Lung (tissue), 12 donors: ENCODE measurements around the gene CELA3B. TPM values are rescaled to one million over a fixed set of nuclear protein-coding genes. Genes with fewer than 3 reads are reported as not detected.
A peak's percentile ranks its signal among the peaks of the same experiment; 100 is the strongest.

Source experiments
- ATAC-seq: fragments of 200-7000 bp; cut with Tn5 transposase; one replicate; pipeline ENCODE4 v1.9.1; 2020; ENCODE audit warnings: moderate number of reproducible peaks; ENCODE audit not compliant: insufficient read depth, low FRiP score
- DNase-seq, 3 donors: peaks; one replicate each; pipeline ENCODE4 v3.0.0-alpha.2; 2013 to 2017
- H3K27ac ChIP-seq, 2 donors: one replicate each; pipeline ENCODE4 v1.5.1; 2013; ENCODE audit warnings: mild to moderate bottlenecking in 2 of 2, moderate library complexity in 2 of 2, control low read depth in 1 of 2, inconsistent platforms in 1 of 2, low read depth in 1 of 2, low read length in 1 of 2
- H3K27me3 ChIP-seq, 3 donors: one replicate each; pipeline ENCODE4 v1.5.1; 2013; ENCODE audit warnings: low read length in 2 of 3; ENCODE audit not compliant: control insufficient read depth in 3 of 3, insufficient read depth in 3 of 3
- H3K36me3 ChIP-seq, 4 donors: one replicate each; pipeline ENCODE4 v1.5.1; 2013; ENCODE audit warnings: low read length in 4 of 4, mild to moderate bottlenecking in 1 of 4, moderate library complexity in 1 of 4; ENCODE audit not compliant: control insufficient read depth in 4 of 4, insufficient read depth in 4 of 4
- H3K4me1 ChIP-seq, 5 donors: one replicate each; pipeline ENCODE4 v1.5.1; 2013; ENCODE audit warnings: low read length in 5 of 5, mild to moderate bottlenecking in 2 of 5, moderate library complexity in 1 of 5; ENCODE audit not compliant: control insufficient read depth in 5 of 5, insufficient read depth in 5 of 5
- H3K4me3 ChIP-seq: one replicate; pipeline ENCODE4 v1.5.1; 2013; ENCODE audit warnings: mild to moderate bottlenecking, control low read depth, moderate library complexity
- H3K9ac ChIP-seq, 2 donors: one replicate each; pipeline ENCODE4 v1.5.1; 2013; ENCODE audit warnings: low read length in 2 of 2, control low read depth in 1 of 2; ENCODE audit not compliant: insufficient read depth in 1 of 2
- H3K9me3 ChIP-seq, 4 donors: one replicate each; pipeline ENCODE4 v1.5.1; 2013; ENCODE audit warnings: low read length in 3 of 4, mild to moderate bottlenecking in 1 of 4, moderate library complexity in 1 of 4; ENCODE audit not compliant: control insufficient read depth in 4 of 4, insufficient read depth in 3 of 4
- WGBS, 2 donors: extraction: QIAGEN DNeasy Blood & Tissue Kit; methylation state at CpG; one replicate each; pipeline ENCODE4 v1.1.7; 2013; 5-methylcytosine and 5-hydroxymethylcytosine counted together
- polyA plus RNA-seq, 2 donors: library from polyadenylated mRNA; stranded (reverse); fragments of 200-250 nt; gene quantifications; one replicate each; pipeline ENCODE4 v1.2.1, GENCODE V29; 2013
- total RNA-seq, 2 donors: library from RNA; depleted of rRNA in 1 of 2; stranded (reverse); fragments of >200 nt in 1 of 2; gene quantifications; one replicate each; pipeline ENCODE4 v1.2.1, GENCODE V29; 2014 to 2021
- TF ChIP-seq, protein P1 (sequence below): IDR thresholded peaks from 2 replicates; pipeline ENCODE4 v1.5.1; 2012; ENCODE audit warnings: mild to moderate bottlenecking; ENCODE audit errors: control extremely low read depth, extremely low read depth
- donor health status: control.
- donor health status: control.
- donor health status: Bipolar disorder and iron deficiency.
- donor health status: healthy.
- donor health status: DM: yes; HTN: yes; CAD: no.

Gene CELA3B
- total and polyA plus RNA-seq, 4 donors = 0.18 to 6.7 (median 0.37) TPM; not detected in 1

DNA sequence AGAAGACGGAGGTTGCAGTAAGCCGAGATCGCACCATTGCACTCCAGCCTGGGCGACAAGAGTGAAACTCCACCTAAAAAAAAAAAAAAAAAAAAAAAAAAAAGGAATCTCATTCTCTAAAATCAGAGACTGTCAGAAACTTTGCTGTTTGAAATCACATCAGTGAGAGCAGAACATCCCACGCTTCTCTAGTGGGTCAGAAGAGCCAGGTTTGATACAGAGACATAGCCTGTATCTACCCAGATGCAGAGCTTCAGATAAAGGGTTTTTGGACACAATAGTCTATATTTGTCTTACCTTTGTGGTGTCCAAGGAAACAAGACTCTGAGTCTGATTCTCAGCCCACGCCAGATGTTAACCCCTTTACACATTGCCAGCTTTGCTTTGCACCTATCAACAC, 44.2 kb downstream of the CELA3B start:
- WGBS, 2 donors = 86 to 97% methylated on average over 6 of the region's 6 CpGs
- Histone ChIP-seq H3K9ac (no peak overlapping the region), H3K27ac (no peak overlapping the region), H3K4me1 (peaks cover 0 to 13% (median 3%) of the 10 kb centered on the region in 5 donors), H3K4me3 (no peak overlapping the region), H3K27me3 (no peaks in the 10 kb centered on the region), H3K9me3 (no peaks in the 10 kb centered on the region), H3K36me3 (peaks cover 0 to 3% (median 0%) of the 10 kb centered on the region in 4 donors)
- TF ChIP-seq, protein P1, sequence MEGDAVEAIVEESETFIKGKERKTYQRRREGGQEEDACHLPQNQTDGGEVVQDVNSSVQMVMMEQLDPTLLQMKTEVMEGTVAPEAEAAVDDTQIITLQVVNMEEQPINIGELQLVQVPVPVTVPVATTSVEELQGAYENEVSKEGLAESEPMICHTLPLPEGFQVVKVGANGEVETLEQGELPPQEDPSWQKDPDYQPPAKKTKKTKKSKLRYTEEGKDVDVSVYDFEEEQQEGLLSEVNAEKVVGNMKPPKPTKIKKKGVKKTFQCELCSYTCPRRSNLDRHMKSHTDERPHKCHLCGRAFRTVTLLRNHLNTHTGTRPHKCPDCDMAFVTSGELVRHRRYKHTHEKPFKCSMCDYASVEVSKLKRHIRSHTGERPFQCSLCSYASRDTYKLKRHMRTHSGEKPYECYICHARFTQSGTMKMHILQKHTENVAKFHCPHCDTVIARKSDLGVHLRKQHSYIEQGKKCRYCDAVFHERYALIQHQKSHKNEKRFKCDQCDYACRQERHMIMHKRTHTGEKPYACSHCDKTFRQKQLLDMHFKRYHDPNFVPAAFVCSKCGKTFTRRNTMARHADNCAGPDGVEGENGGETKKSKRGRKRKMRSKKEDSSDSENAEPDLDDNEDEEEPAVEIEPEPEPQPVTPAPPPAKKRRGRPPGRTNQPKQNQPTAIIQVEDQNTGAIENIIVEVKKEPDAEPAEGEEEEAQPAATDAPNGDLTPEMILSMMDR = no peak
- DNase-seq = no peak
- no peak for ATAC-seq

DNA sequence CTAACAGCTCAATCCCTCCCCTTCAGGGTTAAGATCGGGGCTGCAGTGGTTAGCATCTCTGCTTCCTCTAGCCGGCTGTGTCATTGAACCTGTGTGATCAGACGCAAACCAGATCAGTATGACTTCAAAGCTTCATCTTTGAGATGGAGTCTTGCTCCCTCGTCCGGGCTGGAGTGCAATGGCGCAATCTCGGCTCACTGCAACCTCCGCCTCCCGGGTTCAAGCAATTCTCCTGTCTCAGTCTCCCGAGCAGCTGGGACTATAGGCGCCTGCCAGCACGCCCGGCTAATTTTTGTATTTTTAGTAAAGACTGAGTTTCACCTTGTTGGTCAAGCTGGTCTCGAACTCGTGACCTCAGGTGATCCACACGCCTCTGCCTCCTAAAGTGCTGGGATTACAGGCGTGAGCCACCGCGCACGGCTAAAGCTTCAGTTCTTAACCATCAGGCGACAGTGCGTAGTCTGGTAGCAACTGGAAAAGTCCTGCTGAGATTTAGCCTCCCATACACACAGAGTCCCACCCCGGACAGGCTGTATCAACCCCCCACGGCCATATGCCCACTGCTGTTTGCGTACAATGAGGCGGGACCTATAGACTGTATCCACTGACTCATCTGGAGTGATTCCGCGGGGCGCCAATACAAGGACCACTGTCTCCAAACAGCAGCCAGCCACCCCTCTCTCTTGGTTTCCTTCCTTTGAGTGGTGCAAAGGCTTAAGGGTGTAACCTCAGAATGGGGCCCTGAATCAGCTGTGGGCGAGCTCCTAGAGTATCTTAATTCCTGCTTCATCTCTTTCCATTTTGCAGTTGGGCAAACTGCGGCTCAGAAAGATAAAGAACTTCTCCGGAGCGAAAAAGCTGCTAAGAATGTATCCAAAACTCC, 47.9 kb downstream of the CELA3B start:
- 1 to 2% methylated on average over 33 of the region's 33 CpGs for whole genome bisulfite sequencing, 2 donors
- Histone ChIP-seq H3K9me3 (no peaks in the 10 kb centered on the region), H3K27ac (peak overlapping the region; percentile 98), H3K4me1 (peaks cover 0 to 18% (median 6%) of the 10 kb centered on the region in 5 donors), H3K9ac (peak overlapping the region; percentile 69 to 90), H3K27me3 (no peaks in the 10 kb centered on the region), H3K4me3 (peak overlapping the region; percentile 56), H3K36me3 (peaks cover 0 to 3% (median 0%) of the 10 kb centered on the region in 4 donors)
- DNase-seq (peak in 2 of 3 donors; percentile 82 to 89), ATAC-seq (peak; percentile 55)
- TF ChIP-seq, protein P1 = no peak

DNA sequence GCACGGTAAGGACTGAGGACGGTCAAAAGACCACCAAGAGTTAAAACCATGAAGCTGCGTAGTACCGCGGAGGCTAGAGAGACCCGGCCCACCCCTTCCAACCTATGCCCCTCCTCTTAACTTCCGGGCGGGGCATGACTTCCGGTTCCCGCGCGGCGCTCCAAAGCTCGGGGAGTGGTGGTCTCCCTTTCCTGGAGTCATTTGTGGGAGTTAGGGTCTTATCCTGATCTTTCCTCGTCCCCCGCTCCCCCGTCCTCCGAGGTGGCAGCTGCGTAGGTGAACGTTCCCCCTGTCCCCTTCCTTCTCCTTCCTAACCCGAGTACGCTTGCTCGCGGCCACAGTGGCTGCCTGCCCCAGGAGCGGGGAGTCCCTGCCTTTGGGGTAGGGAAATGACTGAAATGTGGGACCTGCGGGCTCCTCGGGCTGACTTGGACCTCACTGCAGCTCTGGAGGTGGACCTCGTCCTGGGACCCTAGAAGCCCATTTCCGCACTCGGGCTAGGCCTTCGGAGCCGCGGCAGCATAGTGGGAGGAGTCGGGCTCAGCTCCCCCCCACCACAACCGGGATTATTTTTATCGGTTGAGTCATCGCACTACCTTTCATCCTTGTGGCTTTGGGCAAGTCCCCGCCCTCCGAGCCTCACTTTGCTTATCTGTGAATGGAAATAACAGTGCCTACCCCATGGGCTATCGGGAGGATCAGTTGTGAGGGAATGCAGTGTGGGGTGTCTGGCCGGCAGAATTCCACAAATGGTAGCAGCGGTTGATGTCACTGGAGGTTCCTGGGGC, 48.7 kb downstream of the CELA3B start:
- H3K4me3 ChIP-seq = peak overlapping the region; percentile 56
- H3K9me3 ChIP-seq = no peaks in the 10 kb centered on the region
- H3K9ac ChIP-seq = peak overlapping the region; percentile 71 to 98
- peaks cover 0 to 18% (median 6%) of the 10 kb centered on the region in 5 donors for H3K4me1 ChIP-seq
- DNase-seq = peak; percentile 93 to 96 (median 94)
- whole genome bisulfite sequencing, 2 donors = 0% methylated on average over 42 of the region's 42 CpGs
- ATAC-seq = peak; percentile 92
- TF ChIP-seq, protein P1 = no peak
- H3K36me3 ChIP-seq = peaks cover 0 to 3% (median 1%) of the 10 kb centered on the region in 4 donors
- no peaks in the 10 kb centered on the region for H3K27me3 ChIP-seq
- peak overlapping the region; percentile 98 for H3K27ac ChIP-seq
